HepG2 (cell line): ENCODE data around the gene DUS1L. TPM values are rescaled to one million over a fixed set of nuclear protein-coding genes. Genes with fewer than 3 reads are reported as not detected.
A peak's percentile ranks its signal among the peaks of the same experiment; 100 is the strongest.

Source experiments
- ARNTL ChIP-seq: sonication (generic); formaldehyde crosslinking; IDR thresholded peaks from 2 replicates; pipeline ENCODE4 v1.4.0; 2020; ENCODE audit warnings: mild to moderate bottlenecking, missing genetic modification reagents
- ATF1 ChIP-seq: IDR thresholded peaks from 2 replicates; pipeline ENCODE4 v1.6.1; 2016; ENCODE audit warnings: mild to moderate bottlenecking, control low read depth
- CHCHD3 ChIP-seq: sonication (generic); formaldehyde crosslinking; IDR thresholded peaks from 2 replicates; pipeline ENCODE4 v1.8.0; 2022; ENCODE audit warnings: mild to moderate bottlenecking, missing genetic modification reagents, moderate library complexity
- DNMT1 ChIP-seq: sonication (generic); formaldehyde crosslinking; IDR thresholded peaks from 2 replicates; pipeline ENCODE4 v1.5.1; 2020; ENCODE audit warnings: mild to moderate bottlenecking, missing genetic modification reagents
- JARID2 ChIP-seq: sonication (generic); formaldehyde crosslinking; IDR thresholded peaks from 2 replicates; pipeline ENCODE4 v1.8.1; 2023; ENCODE audit warnings: missing genetic modification reagents, inconsistent platforms; ENCODE audit not compliant: insufficient replicate concordance
- KDM6A ChIP-seq: IDR thresholded peaks from 2 replicates; pipeline ENCODE4 v1.6.1; 2016; ENCODE audit warnings: low read depth
- MEF2D ChIP-seq: sonication (generic); formaldehyde crosslinking; IDR thresholded peaks from 2 replicates; pipeline ENCODE4 v1.5.1; 2020; ENCODE audit warnings: mild to moderate bottlenecking, missing genetic modification reagents
- MIER2 ChIP-seq: IDR thresholded peaks from 2 replicates; pipeline ENCODE4 v1.6.1; 2016; ENCODE audit warnings: missing biosample characterization, missing genetic modification reagents
- RBAK ChIP-seq: sonication (generic); formaldehyde crosslinking; IDR thresholded peaks from 2 replicates; pipeline ENCODE4 v1.5.1; 2020; ENCODE audit warnings: mild to moderate bottlenecking, missing genetic modification reagents
- SYNCRIP ChIP-seq: fragments of 200-400 bp; formaldehyde crosslinking; IDR thresholded peaks from 2 replicates; pipeline ENCODE4 v1.6.1; 2018; ENCODE audit warnings: mild to moderate bottlenecking, low read depth, low read length; ENCODE audit not compliant: insufficient read depth
- THYN1 ChIP-seq: sonication (generic); formaldehyde crosslinking; IDR thresholded peaks from 2 replicates; pipeline ENCODE4 v1.8.1; 2023; ENCODE audit warnings: low read depth, mild to moderate bottlenecking, moderate library complexity, missing genetic modification reagents, borderline replicate concordance
- TMF1 ChIP-seq: sonication (generic); formaldehyde crosslinking; IDR thresholded peaks from 2 replicates; pipeline ENCODE4 v1.8.1; 2022; ENCODE audit warnings: low read depth, missing genetic modification reagents
- ZBTB7A ChIP-seq: sonication (generic); formaldehyde crosslinking; IDR thresholded peaks from 2 replicates; pipeline ENCODE4 v1.8.0; 2022; ENCODE audit warnings: mild to moderate bottlenecking, missing genetic modification reagents
- ZEB1 ChIP-seq: IDR thresholded peaks from 2 replicates; pipeline ENCODE4 v1.6.1; 2012; ENCODE audit warnings: mild to moderate bottlenecking, low read depth, inconsistent platforms; ENCODE audit not compliant: insufficient replicate concordance
- ZMAT3 ChIP-seq: sonication (generic); formaldehyde crosslinking; conservative IDR thresholded peaks from 2 replicates; pipeline ENCODE4 v1.7.0; 2021; ENCODE audit warnings: missing genetic modification reagents
- ZNF547 ChIP-seq: sonication (generic); formaldehyde crosslinking; IDR thresholded peaks from 2 replicates; pipeline ENCODE4 v1.5.1; 2020; ENCODE audit warnings: mild to moderate bottlenecking, missing genetic modification reagents
- ZNF562 ChIP-seq: sonication (generic); formaldehyde crosslinking; IDR thresholded peaks from 2 replicates; pipeline ENCODE4 v1.8.0; 2022; ENCODE audit warnings: missing genetic modification reagents, borderline replicate concordance
- ZNF572 ChIP-seq: sonication (generic); formaldehyde crosslinking; IDR thresholded peaks from 2 replicates; pipeline ENCODE4 v1.5.1; 2020; ENCODE audit warnings: mild to moderate bottlenecking, missing genetic modification reagents
- ZNF574 ChIP-seq: sonication (generic); formaldehyde crosslinking; IDR thresholded peaks from 2 replicates; pipeline ENCODE4 v1.4.0; 2020; ENCODE audit warnings: missing genetic modification reagents
- ZNF619 ChIP-seq: sonication (generic); formaldehyde crosslinking; IDR thresholded peaks from 2 replicates; pipeline ENCODE4 v1.4.0; 2020; ENCODE audit warnings: mild to moderate bottlenecking, missing genetic modification reagents
- ZNF672 ChIP-seq: sonication (generic); formaldehyde crosslinking; IDR thresholded peaks from 2 replicates; pipeline ENCODE4 v1.8.1; 2022; ENCODE audit warnings: missing genetic modification reagents
- ZNF724P ChIP-seq: sonication (generic); formaldehyde crosslinking; IDR thresholded peaks from 2 replicates; pipeline ENCODE4 v1.8.0; 2022; ENCODE audit warnings: missing genetic modification reagents, borderline replicate concordance
- ZNF773 ChIP-seq: sonication (generic); formaldehyde crosslinking; IDR thresholded peaks from 2 replicates; pipeline ENCODE4 v1.4.0; 2020; ENCODE audit warnings: missing genetic modification reagents, borderline replicate concordance
- ZNF800 ChIP-seq: sonication (generic); formaldehyde crosslinking; IDR thresholded peaks from 2 replicates; pipeline ENCODE4 v1.4.0; 2020; ENCODE audit warnings: missing genetic modification reagents
- ZSCAN5A ChIP-seq: sonication (generic); formaldehyde crosslinking; IDR thresholded peaks from 2 replicates; pipeline ENCODE4 v1.8.0; 2022; ENCODE audit warnings: mild to moderate bottlenecking, missing genetic modification reagents, borderline replicate concordance
- polyA plus RNA-seq, 8 experiments: library from polyadenylated mRNA; depleted of rRNA in 3 of 8; stranded (reverse) in 7 of 8; unstranded in 1 of 8; fragments of >200 nt; fragmentation: Illumina TruSeq in 4 of 8; extraction: Trizol in 4 of 8; gene quantifications; 2 replicates each; pipeline versions ENCODE4 v1.2.1 to v1.2.3, GENCODE V29; 2011 to 2016; ENCODE audit warnings: low read depth in 4 of 8, missing spikeins in 1 of 8, mixed read lengths in 1 of 8; ENCODE audit not compliant: insufficient read depth in 1 of 8
- total RNA-seq, 5 experiments: library from RNA; depleted of rRNA; stranded (reverse); fragments of >200 nt; fragmentation: Illumina TruSeq; extraction: Trizol; gene quantifications; 2 replicates each; pipeline ENCODE4 v1.2.3, GENCODE V29; 2016; ENCODE audit warnings: low read depth in 1 of 5

The DUS1L gene
- total and polyA plus RNA-seq, 2 of the 13 experiments (the other 11 are each of a cell fraction or from before 2014, with no cell fraction given) = 81.0 to 109 TPM

DNA sequence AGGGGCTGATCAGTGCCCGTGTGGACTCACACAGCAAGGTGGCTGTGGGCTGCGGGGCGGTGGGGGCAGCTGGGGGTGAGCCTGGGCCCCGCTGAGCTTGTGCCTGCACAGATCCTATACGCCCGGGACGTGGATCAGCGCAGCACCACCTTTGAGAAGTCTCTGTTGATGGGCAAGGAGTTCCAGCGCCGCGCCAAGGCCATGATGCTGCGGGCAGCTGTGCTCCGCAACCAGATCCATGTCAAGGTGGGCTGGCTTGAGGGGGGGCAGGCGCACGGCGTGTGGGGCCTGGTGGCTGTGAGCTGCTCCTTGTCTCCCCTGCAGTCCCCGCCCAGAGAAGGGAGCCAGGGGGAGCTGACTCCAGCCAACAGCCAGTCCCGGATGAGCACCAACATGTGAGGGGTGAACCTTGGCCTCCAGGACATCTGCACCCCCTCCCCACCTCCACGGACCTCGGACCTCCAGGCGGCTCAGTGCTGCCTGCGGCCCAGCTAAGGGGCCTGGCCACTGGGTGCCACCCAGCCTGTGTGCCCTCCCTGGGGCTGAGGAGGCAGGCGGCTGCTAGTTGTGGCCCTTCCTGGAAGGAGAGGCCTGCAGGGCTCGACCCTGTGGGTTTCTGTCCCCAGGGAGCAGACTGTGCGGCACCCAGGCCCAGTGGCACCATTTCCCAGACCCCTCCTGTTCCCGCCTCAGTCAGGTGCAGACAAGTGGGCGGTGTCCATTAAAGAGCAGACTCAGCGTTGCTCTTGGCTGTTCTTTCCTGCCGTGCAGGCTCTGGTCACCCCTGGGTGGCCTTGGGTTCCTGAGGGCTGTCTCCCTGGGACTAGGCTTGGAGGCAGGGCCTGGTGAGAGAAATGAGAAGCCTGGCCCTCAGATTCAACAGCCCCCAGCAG, 8.6 kb downstream of the DUS1L start (continued):
- 0 out of 2 replicates have a peak, but pooled peaks have one; percentile 9 for TF ChIP-seq MIER2 (CRISPR knock-in tag)
- TF ChIP-seq ATF1 (CRISPR knock-in tag) = no peak
- peak; percentile 61; the same call in 1 of the 2 replicates for TF ChIP-seq ZNF574
- no peak for TF ChIP-seq DNMT1
- TF ChIP-seq ZNF773 (CRISPR knock-in tag) = 0 out of 2 replicates have a peak, but pooled peaks have one; percentile 34
- no peak for TF ChIP-seq ZNF672 (CRISPR knock-in tag)
- TF ChIP-seq ZNF562 (CRISPR knock-in tag) = no peak
- peak; percentile 69; the same call in 1 of the 2 replicates for TF ChIP-seq RBAK
- TF ChIP-seq ZNF572 (CRISPR knock-in tag) = peak; percentile 95; the same call in 1 of the 2 replicates
- no peak for TF ChIP-seq CHCHD3 (CRISPR knock-in tag)
- peak; percentile 48; the same call in 1 of the 2 replicates for TF ChIP-seq ZNF619 (CRISPR knock-in tag)
- no peak for TF ChIP-seq ZNF724P (CRISPR knock-in tag)
- no peak for TF ChIP-seq JARID2 (CRISPR knock-in tag)
- TF ChIP-seq SYNCRIP = no peak
- TF ChIP-seq TMF1 (CRISPR knock-in tag) = no peak
- TF ChIP-seq KDM6A = peak; percentile 71
- TF ChIP-seq ZNF547 = peak; percentile 54; the same call in 1 of the 2 replicates
- TF ChIP-seq ZNF800 (CRISPR knock-in tag) = no peak
- TF ChIP-seq ZSCAN5A (CRISPR knock-in tag) = no peak
- TF ChIP-seq ZMAT3 (CRISPR knock-in tag) = peak; percentile 83
- peak; percentile 35 for TF ChIP-seq ZEB1
- TF ChIP-seq MEF2D (CRISPR knock-in tag) = peak; percentile 85
- TF ChIP-seq ZBTB7A (CRISPR knock-in tag) = peak; percentile 86; the same call in 1 of the 2 replicates
- no peak for TF ChIP-seq THYN1 (CRISPR knock-in tag)
- TF ChIP-seq ARNTL = peak; percentile 97
